ENCODE data around the gene SREK1IP1. TPM values are rescaled to one million over a fixed set of nuclear protein-coding genes. Genes with fewer than 3 reads are reported as not detected.

SREK1IP1 gene
- total and polyA plus RNA-seq, 2 of the 13 experiments (the other 11 are each of a cell fraction or from before 2014, with no cell fraction given), result 3.1 to 16.5 TPM

GRCh38 chr5:64768358-64769312 is at the start of gene SREK1IP1, which contains the start of gene CWC27 (continued):
- TF ChIP-seq SNAPC4 (CRISPR knock-in tag; IDR thresholded peaks at IDR 0.05) (0 out of 2 replicates have a peak, but pooled peaks have one; percentile 15), ATAD3A (CRISPR knock-in tag; IDR thresholded peaks at IDR 0.05) (no peak), ZHX2 (IDR thresholded peaks at IDR 0.05; ENCODE audit: low read depth) (peak; percentile 63; the same call in 1 of the 2 replicates), ZHX2 (CRISPR knock-in tag; IDR thresholded peaks at IDR 0.05; ENCODE audit: borderline replicate concordance) (no peak), HNRNPL (IDR thresholded peaks at IDR 0.05; ENCODE audit: low read depth, low read length) (0 out of 2 replicates have a peak, but pooled peaks have one; percentile 43), ZHX1 (CRISPR knock-in tag; IDR thresholded peaks at IDR 0.05; ENCODE audit: low read depth) (peak; percentile 76; the same call in 1 of the 2 replicates), ZNF317 (CRISPR knock-in tag; IDR thresholded peaks at IDR 0.05) (0 out of 2 replicates have a peak, but pooled peaks have one; percentile 53), HNRNPH1 (optimal IDR thresholded peaks at IDR 0.05; ENCODE audit: low read depth, low read length) (no peak), RFX5 (IDR thresholded peaks at IDR 0.05; ENCODE audit: low read depth, low read length) (no peak), HOXA3 (CRISPR knock-in tag; IDR thresholded peaks at IDR 0.05) (peak; percentile 68; the same call in 1 of the 2 replicates), ZNF589 (CRISPR knock-in tag; conservative IDR thresholded peaks at IDR 0.05) (0 out of 2 replicates have a peak, but pooled peaks have one; percentile 58), EED (CRISPR knock-in tag; IDR thresholded peaks at IDR 0.05) (0 out of 2 replicates have a peak, but pooled peaks have one; percentile 56), CREM (IDR thresholded peaks at IDR 0.05) (peak; percentile 69; the same call in 1 of the 2 replicates), CREM (CRISPR knock-in tag; IDR thresholded peaks at IDR 0.05) (no peak)
